CD8-positive, alpha-beta memory T cell (primary cell): ENCODE measurements around the gene PLXNB1. TPM values are rescaled to one million over a fixed set of nuclear protein-coding genes. Genes with fewer than 3 reads are reported as not detected.
A peak's percentile ranks its signal among the peaks of the same experiment; 100 is the strongest.

ENCODE experiments used
- CTCF ChIA-PET: fragments of 350-600 bp; sonication (Branson Sonifier 250); formaldehyde crosslinking; loops from one replicate; lab custom pipeline; 2021; ENCODE audit warnings: antibody characterized with exemption; lab: Charles Lee
- POLR2A ChIA-PET: fragments of 350-600 bp; sonication (Branson Sonifier 250); formaldehyde crosslinking; loops from one replicate; lab custom pipeline; 2021; ENCODE audit warnings: antibody characterized with exemption; lab: Charles Lee
- DNase-seq, 5 donors: peaks; one replicate each; pipeline versions ENCODE4 v3.0.0 to v3.0.0-alpha.2; 2020 to 2022; ENCODE audit warnings: mixed read lengths in 1 of 5
- H3K27ac ChIP-seq: one replicate; pipeline ENCODE4 v1.7.0; 2013; ENCODE audit warnings: low read depth, mild to moderate bottlenecking, low read length, moderate library complexity
- H3K27me3 ChIP-seq: 2 replicates; pipeline ENCODE4 v1.7.0; 2013; ENCODE audit warnings: low read length, mild to moderate bottlenecking; ENCODE audit not compliant: insufficient read depth, poor library complexity, severe bottlenecking
- H3K36me3 ChIP-seq: 2 replicates; pipeline ENCODE4 v1.7.0; 2013; ENCODE audit warnings: mild to moderate bottlenecking, low read length, moderate library complexity; ENCODE audit not compliant: insufficient read depth
- H3K4me1 ChIP-seq: 2 replicates; pipeline ENCODE4 v1.7.0; 2013; ENCODE audit warnings: mild to moderate bottlenecking, low read length, moderate library complexity; ENCODE audit not compliant: insufficient read depth
- H3K4me3 ChIP-seq: 2 replicates; pipeline ENCODE4 v1.7.0; 2013; ENCODE audit warnings: mild to moderate bottlenecking, low read length
- H3K9me3 ChIP-seq: 2 replicates; pipeline ENCODE4 v1.7.0; 2013; ENCODE audit warnings: mild to moderate bottlenecking, low read length
- H3K27ac Mint-ChIP-seq, 8 donors: one replicate each; pipeline ENCODE4 v1.8.0; 2020 to 2021; ENCODE audit warnings: mixed read lengths in 8 of 8, mild to moderate bottlenecking in 6 of 8, inconsistent platforms in 3 of 8, moderate library complexity in 3 of 8
- H3K27me3 Mint-ChIP-seq, 2 donors: one replicate each; pipeline ENCODE4 v1.8.0; 2020 to 2021; ENCODE audit warnings: mixed read lengths in 2 of 2, mild to moderate bottlenecking in 1 of 2, moderate library complexity in 1 of 2
- H3K36me3 Mint-ChIP-seq, 3 donors: one replicate each; pipeline ENCODE4 v1.8.0; 2020 to 2021; ENCODE audit warnings: mixed read lengths in 3 of 3, inconsistent platforms in 1 of 3, mild to moderate bottlenecking in 1 of 3
- H3K4me1 Mint-ChIP-seq, 3 donors: one replicate each; pipeline ENCODE4 v1.8.0; 2020 to 2021; ENCODE audit warnings: mixed read lengths in 3 of 3, inconsistent platforms in 1 of 3, mild to moderate bottlenecking in 1 of 3
- H3K4me3 Mint-ChIP-seq, 7 donors: one replicate each; pipeline ENCODE4 v1.8.0; 2020 to 2021; ENCODE audit warnings: mixed read lengths in 7 of 7, mild to moderate bottlenecking in 6 of 7, moderate library complexity in 4 of 7, inconsistent platforms in 2 of 7
- H3K9me3 Mint-ChIP-seq, 5 donors: one replicate each; pipeline ENCODE4 v1.8.0; 2020 to 2022; ENCODE audit warnings: mixed read lengths in 5 of 5, mild to moderate bottlenecking in 3 of 5, moderate library complexity in 2 of 5, inconsistent platforms in 1 of 5
- polyA plus RNA-seq: library from polyadenylated mRNA; unstranded; fragments of 300-500 nt; fragmentation: Illumina TruSeq; gene quantifications from one replicate; pipeline ENCODE4 v1.2.3, GENCODE V29; 2021
- total RNA-seq, 2 experiments: library from RNA; stranded (reverse); gene quantifications; one replicate each; pipeline ENCODE4 v1.2.3, GENCODE V29; 2021

PLXNB1 gene
- total and polyA plus RNA-seq, 3 experiments from 2014 or later, result 0.30 to 5.5 (median 3.1) TPM

DNA sequence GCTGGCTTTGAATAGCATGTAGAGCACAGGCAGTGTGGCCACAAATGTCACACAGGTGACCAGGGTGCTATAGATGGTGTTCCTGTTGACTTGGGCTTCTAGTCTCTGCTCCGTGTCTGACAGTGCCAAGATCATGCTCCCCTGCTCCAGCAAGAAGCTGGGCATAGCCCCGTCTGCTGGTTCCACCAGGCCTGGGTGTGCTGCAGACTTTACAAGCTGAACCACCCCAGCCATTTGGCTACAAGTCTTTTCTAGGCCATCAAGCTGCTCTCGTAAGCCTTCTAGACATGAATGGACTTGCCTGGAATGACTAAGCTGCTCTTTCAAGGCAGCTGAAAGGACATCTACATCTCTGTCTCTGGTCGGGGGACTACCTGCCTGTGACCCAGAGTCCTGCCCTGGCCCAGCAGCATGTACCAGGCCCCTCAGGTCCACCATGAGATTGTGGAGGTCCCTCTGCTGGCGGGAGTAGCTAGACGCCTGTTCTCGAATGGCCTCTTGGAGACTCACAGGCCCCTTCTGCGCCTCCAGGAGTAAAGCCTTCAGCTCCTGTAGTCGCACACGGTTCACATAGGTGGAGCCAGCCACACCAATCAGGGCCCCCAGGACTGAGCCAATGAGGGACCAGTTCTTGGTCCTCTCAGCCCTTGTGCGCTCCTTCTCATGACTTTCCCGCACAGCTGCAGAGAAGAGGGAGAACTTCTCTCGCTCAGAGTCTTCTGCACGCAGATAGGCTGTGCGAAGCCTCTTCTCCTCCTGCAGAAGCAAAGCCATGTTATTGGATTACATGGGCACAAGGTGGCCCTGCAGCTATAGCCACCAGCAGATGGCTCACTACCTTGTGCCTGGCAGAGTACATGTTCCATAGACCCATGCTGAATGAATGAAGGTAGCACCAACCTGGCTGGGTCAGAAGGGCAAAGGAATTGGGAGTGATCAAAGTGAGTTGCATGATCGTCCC lies 2.8 kb upstream of the PLXNB1 start:
- Histone ChIP-seq H3K27me3 (no peaks in the 10 kb centered on the region), H3K9me3 (no peaks in the 10 kb centered on the region), H3K4me1 (peaks cover 25% of the 10 kb centered on the region), H3K4me3 (no peak overlapping the region), H3K36me3 (peaks cover 4% of the 10 kb centered on the region), H3K27ac (no peak overlapping the region)
- DNase-seq, result peak in 1 of 5 donors; percentile 37
- Mint-ChIP-seq H3K27me3 (peaks cover 0 to 3% of the 10 kb centered on the region in 2 donors), H3K36me3 (peaks cover 0 to 21% (median 0%) of the 10 kb centered on the region in 3 donors), H3K9me3 (no peaks in the 10 kb centered on the region), H3K4me3 (peak overlapping the region in 2 of 7 donors; percentile 39 to 61), H3K4me1 (peaks cover 7 to 25% (median 10%) of the 10 kb centered on the region in 3 donors), H3K27ac (peak overlapping the region in 1 of 8 donors; percentile 23)
- POLR2A ChIA-PET, result no interaction called here
- CTCF ChIA-PET, result interaction anchor here (0.9 to 6.4 kb wide), 7 partner anchors 8 to 159 kb away, joined by 3 to 176 read pairs (median 4); partner anchors contain the start of gene ATRIP

GRCh38 chr3:48431224-48432029 lies 1.5 kb upstream of the PLXNB1 start:
- H3K27ac Mint-ChIP-seq, result peak overlapping the region in 4 of 8 donors; percentile 35 to 78 (median 56)
- H3K4me1 ChIP-seq, result peaks cover 24% of the 10 kb centered on the region
- CTCF ChIA-PET, result interaction anchor here (0.9 to 6.4 kb wide), 4 partner anchors 9 to 31 kb away, joined by 3 to 176 read pairs (median 6); partner anchors contain the start of genes CCDC51 and TMA7
- no peaks in the 10 kb centered on the region for H3K9me3 ChIP-seq
- no peaks in the 10 kb centered on the region for H3K9me3 Mint-ChIP-seq
- peaks cover 4% of the 10 kb centered on the region for H3K36me3 ChIP-seq
- H3K36me3 Mint-ChIP-seq, result peaks cover 0 to 21% (median 0%) of the 10 kb centered on the region in 3 donors
- POLR2A ChIA-PET, result no interaction called here
- H3K27ac ChIP-seq, result no peak overlapping the region
- peak in 1 of 5 donors; percentile 14 for DNase-seq
- H3K4me3 ChIP-seq, result no peak overlapping the region
- peak overlapping the region; percentile 65 to 82 (median 78) for H3K4me3 Mint-ChIP-seq
- peaks cover 5 to 25% (median 10%) of the 10 kb centered on the region in 3 donors for H3K4me1 Mint-ChIP-seq
- no peaks in the 10 kb centered on the region for H3K27me3 ChIP-seq
- peaks cover 0 to 4% of the 10 kb centered on the region in 2 donors for H3K27me3 Mint-ChIP-seq

GRCh38 chr3:48430708-48431101 lies 819 bp upstream of the PLXNB1 start:
- Histone ChIP-seq H3K9me3 (no peaks in the 10 kb centered on the region), H3K4me1 (peaks cover 17% of the 10 kb centered on the region), H3K27ac (no peak overlapping the region), H3K27me3 (no peaks in the 10 kb centered on the region), H3K4me3 (no peak overlapping the region), H3K36me3 (peaks cover 4% of the 10 kb centered on the region)
- Mint-ChIP-seq H3K9me3 (no peaks in the 10 kb centered on the region), H3K4me1 (peaks cover 5 to 25% (median 10%) of the 10 kb centered on the region in 3 donors), H3K27ac (peak overlapping the region in 4 of 8 donors; percentile 35 to 72 (median 56)), H3K4me3 (peak overlapping the region; percentile 72 to 94 (median 78)), H3K36me3 (peaks cover 0 to 21% (median 0%) of the 10 kb centered on the region in 3 donors), H3K27me3 (peaks cover 0 to 4% of the 10 kb centered on the region in 2 donors)
- peak in 1 of 5 donors; percentile 36 for DNase-seq
- ChIA-PET POLR2A (no interaction called here), CTCF (interaction anchor here (0.9 to 2.0 kb wide), 3 partner anchors 9 to 30 kb away, joined by 3 to 9 read pairs (median 5); partner anchors contain the start of genes CCDC51 and TMA7)

- H3K27me3 ChIP-seq, result no peaks in the 10 kb centered on the region
- peaks cover 11% of the 10 kb centered on the region for H3K4me1 ChIP-seq
- Mint-ChIP-seq H3K9me3 (no peaks in the 10 kb centered on the region), H3K27ac (peak overlapping the region in 2 of 8 donors; percentile 24 to 74), H3K4me1 (peaks cover 5 to 21% (median 5%) of the 10 kb centered on the region in 3 donors), H3K4me3 (peak overlapping the region; percentile 72 to 94 (median 78)), H3K27me3 (peaks cover 0 to 4% of the 10 kb centered on the region in 2 donors), H3K36me3 (peaks cover 0 to 21% (median 0%) of the 10 kb centered on the region in 3 donors)
- peaks cover 4% of the 10 kb centered on the region for H3K36me3 ChIP-seq
- POLR2A ChIA-PET, result interaction anchor here (0.5 to 1.2 kb wide), 2 partner anchors 10 to 16 kb away, joined by 3 read pairs; partner anchors contain the start of gene CCDC51
- H3K4me3 ChIP-seq, result peak overlapping the region; percentile 28
- CTCF ChIA-PET, result interaction anchor here (1.0 to 2.0 kb wide), 6 partner anchors 10 to 128 kb away, joined by 3 to 9 read pairs (median 4); partner anchors contain the start of genes CCDC51 and TMA7
- peak; percentile 56 to 80 (median 68) for DNase-seq
- H3K27ac ChIP-seq, result peak overlapping the region; percentile 4
- H3K9me3 ChIP-seq, result no peaks in the 10 kb centered on the region
These were observed 448 bp downstream of the PLXNB1 start for GRCh38 chr3:48429317-48429959.

DNA sequence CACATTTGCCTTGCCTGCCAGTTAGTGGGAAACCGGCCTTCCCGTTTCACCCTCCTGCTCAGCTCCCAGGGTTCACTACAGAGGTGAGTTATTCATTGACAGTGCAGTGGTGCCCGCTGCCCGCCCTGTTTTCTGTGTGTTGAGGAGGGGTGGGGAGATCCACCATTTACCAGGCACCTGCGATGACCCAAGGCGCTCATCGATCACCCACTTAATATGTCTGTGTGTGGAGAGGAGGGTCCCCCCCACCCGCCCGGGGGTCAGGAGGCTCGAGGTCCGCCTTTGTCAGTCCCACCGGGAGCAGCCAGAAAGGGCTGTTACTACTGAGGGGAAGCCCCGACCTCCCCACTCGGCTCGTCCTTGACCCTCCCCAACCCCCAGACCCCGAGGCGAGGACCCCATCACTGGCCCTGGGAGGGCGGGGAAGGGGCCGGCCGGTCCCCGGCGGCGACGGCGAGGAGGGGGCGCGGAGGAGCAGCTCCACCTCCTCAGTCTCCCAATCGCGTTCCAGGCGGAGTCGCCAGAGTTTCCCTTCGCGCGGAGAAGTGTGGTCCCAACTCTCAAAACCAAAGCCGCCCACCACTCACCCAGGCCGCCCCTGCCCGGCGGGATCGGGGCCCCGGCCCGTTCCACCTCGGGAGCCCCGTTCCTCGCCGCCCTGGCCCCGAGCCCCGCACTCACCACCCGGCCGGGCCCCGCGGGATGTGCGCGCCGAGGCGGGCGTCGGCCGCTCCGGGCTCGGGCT lies 1.1 kb downstream of the PLXNB1 start:
- DNase-seq, result no peak
- Histone ChIP-seq H3K4me1 (peaks cover 8% of the 10 kb centered on the region), H3K27me3 (no peaks in the 10 kb centered on the region), H3K36me3 (no peaks in the 10 kb centered on the region), H3K9me3 (no peaks in the 10 kb centered on the region), H3K4me3 (no peak overlapping the region), H3K27ac (peak overlapping the region; percentile 4)
- Mint-ChIP-seq H3K9me3 (no peaks in the 10 kb centered on the region), H3K4me3 (peak overlapping the region; percentile 40 to 84 (median 63)), H3K27ac (peak overlapping the region in 2 of 8 donors; percentile 56 to 92), H3K36me3 (peaks cover 0 to 16% (median 0%) of the 10 kb centered on the region in 3 donors), H3K4me1 (peaks cover 0 to 16% (median 2%) of the 10 kb centered on the region in 3 donors), H3K27me3 (peaks cover 0 to 4% of the 10 kb centered on the region in 2 donors)
- CTCF ChIA-PET, result interaction anchor here (1.0 to 1.9 kb wide), 4 partner anchors 11 to 129 kb away, joined by 3 to 5 read pairs (median 3); partner anchors contain the start of genes CCDC51 and TMA7
- POLR2A ChIA-PET, result interaction anchor here (0.5 to 1.2 kb wide), 2 partner anchors 11 to 17 kb away, joined by 3 read pairs; partner anchors contain the start of gene CCDC51

DNA sequence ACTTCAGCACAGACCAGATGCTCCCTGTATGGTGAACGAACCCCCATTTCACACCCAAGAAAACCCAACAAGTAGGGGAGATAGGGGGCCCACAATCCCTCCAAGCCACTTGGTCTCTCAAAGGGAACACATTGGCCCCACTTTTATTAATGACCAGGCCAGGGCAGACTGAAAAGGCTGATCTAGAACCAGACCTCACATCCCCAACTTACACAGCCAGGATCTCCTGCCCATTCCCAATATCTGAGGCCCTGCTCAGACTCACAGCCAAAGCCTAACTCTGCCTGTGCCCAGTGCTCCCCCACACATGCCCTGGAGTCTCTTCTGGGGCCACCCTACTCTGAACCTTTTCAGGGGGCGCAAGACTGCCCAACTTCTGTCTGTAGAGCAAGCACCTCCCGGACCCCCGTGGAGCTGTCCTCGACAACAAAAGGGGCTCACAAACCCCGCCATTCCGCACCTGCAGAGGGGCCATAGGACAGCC lies 1.8 kb downstream of the PLXNB1 start:
- Mint-ChIP-seq H3K36me3 (peaks cover 0 to 11% (median 0%) of the 10 kb centered on the region in 3 donors), H3K4me3 (peak overlapping the region; percentile 40 to 84 (median 63)), H3K4me1 (peaks cover 0 to 16% (median 2%) of the 10 kb centered on the region in 3 donors), H3K27ac (peak overlapping the region in 6 of 8 donors; percentile 42 to 92 (median 56)), H3K27me3 (peaks cover 0 to 4% of the 10 kb centered on the region in 2 donors), H3K9me3 (no peaks in the 10 kb centered on the region)
- CTCF ChIA-PET, result interaction anchor here (0.6 to 1.9 kb wide), 4 partner anchors 8 to 130 kb away, joined by 3 to 5 read pairs (median 3); no protein-coding TSS in a partner anchor
- no peak overlapping the region for H3K27ac ChIP-seq
- H3K27me3 ChIP-seq, result no peaks in the 10 kb centered on the region
- H3K36me3 ChIP-seq, result no peaks in the 10 kb centered on the region
- no peak for DNase-seq
- H3K4me3 ChIP-seq, result no peak overlapping the region
- peaks cover 8% of the 10 kb centered on the region for H3K4me1 ChIP-seq
- no peaks in the 10 kb centered on the region for H3K9me3 ChIP-seq
- POLR2A ChIA-PET, result no interaction called here
